Measurements from ENCODE around the gene F10. TPM values are rescaled to one million over a fixed set of nuclear protein-coding genes. Genes with fewer than 3 reads are reported as not detected.

F10 gene
- total and polyA plus RNA-seq, 2 experiments from 2014 or later: 143 to 148 TPM

DNA sequence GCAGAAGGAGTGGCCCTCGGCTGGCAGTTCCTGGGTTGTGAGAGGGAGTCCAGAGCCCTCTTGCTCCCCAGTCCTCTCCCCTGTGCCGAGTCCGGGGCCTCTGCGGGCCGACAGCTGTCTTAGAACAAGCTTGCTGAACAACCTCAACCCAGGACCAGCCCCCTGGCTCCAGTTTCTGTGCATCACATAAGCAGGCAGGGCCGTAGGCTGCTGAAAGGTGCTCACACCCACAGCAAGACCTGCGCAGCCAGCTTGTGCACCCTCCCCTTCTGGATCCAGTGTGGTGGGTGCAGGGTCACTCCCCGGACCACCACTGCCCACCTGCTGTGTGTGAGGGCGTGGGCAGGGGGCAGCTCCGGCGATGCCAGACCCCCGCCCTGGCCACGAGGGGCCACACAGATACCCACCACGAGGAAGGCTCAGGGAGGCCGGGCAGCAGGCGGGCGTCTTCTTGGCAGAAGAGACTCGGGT, 42.2 kb upstream of the F10 start:
- Histone ChIP-seq H3K27me3 (no peaks in the 10 kb centered on the region), H3K79me2 (no peaks in the 10 kb centered on the region), H3K4me2 (no peak overlapping the region), H3K27ac (no peak overlapping the region), H3K4me3 (no peak overlapping the region), H2AFZ (no peak overlapping the region), H3K4me1 (ENCODE audit: insufficient read depth) (no peaks in the 10 kb centered on the region), H3K36me3 (replicated peaks; ENCODE audit: insufficient read depth, low read depth) (no peaks in the 10 kb centered on the region), H4K20me1 (ENCODE audit: insufficient read depth, poor library complexity, severe bottlenecking) (no peaks in the 10 kb centered on the region), H3K9me2 (replicated peaks; ENCODE audit: insufficient read depth) (no peaks in the 10 kb centered on the region), H3K9me3 (ENCODE audit: low read depth) (no peaks in the 10 kb centered on the region)
- no peak for DNase-seq (ENCODE audit: low spot score)
- WGBS (ENCODE audit: low lambda C conversion rate, missing lambda C conversion rate): 88% methylated on average over 18 of the region's 18 CpGs
- no peak for TF ChIP-seq EZH2 (IDR thresholded peaks at IDR 0.05; ENCODE audit: borderline replicate concordance)
- no peak for TF ChIP-seq EZH2phosphoT487 (IDR thresholded peaks at IDR 0.05; ENCODE audit: low read depth, severe bottlenecking, unreplicated experiment)
- TF ChIP-seq, protein P1, sequence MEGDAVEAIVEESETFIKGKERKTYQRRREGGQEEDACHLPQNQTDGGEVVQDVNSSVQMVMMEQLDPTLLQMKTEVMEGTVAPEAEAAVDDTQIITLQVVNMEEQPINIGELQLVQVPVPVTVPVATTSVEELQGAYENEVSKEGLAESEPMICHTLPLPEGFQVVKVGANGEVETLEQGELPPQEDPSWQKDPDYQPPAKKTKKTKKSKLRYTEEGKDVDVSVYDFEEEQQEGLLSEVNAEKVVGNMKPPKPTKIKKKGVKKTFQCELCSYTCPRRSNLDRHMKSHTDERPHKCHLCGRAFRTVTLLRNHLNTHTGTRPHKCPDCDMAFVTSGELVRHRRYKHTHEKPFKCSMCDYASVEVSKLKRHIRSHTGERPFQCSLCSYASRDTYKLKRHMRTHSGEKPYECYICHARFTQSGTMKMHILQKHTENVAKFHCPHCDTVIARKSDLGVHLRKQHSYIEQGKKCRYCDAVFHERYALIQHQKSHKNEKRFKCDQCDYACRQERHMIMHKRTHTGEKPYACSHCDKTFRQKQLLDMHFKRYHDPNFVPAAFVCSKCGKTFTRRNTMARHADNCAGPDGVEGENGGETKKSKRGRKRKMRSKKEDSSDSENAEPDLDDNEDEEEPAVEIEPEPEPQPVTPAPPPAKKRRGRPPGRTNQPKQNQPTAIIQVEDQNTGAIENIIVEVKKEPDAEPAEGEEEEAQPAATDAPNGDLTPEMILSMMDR (IDR thresholded peaks at IDR 0.05; ENCODE audit: poor library complexity): no peak

GRCh38 chr13:113080901-113081521, 41.6 kb upstream of the F10 start:
- no peaks in the 10 kb centered on the region for H3K9me3 ChIP-seq (ENCODE audit: low read depth)
- no peaks in the 10 kb centered on the region for H3K36me3 ChIP-seq (replicated peaks; ENCODE audit: insufficient read depth, low read depth)
- no peak overlapping the region for H2AFZ ChIP-seq
- no peaks in the 10 kb centered on the region for H3K79me2 ChIP-seq
- no peaks in the 10 kb centered on the region for H3K27me3 ChIP-seq
- no peak overlapping the region for H3K27ac ChIP-seq
- H3K4me2 ChIP-seq: no peak overlapping the region
- TF ChIP-seq, protein P1 (IDR thresholded peaks at IDR 0.05; ENCODE audit: poor library complexity): no peak
- TF ChIP-seq EZH2phosphoT487 (IDR thresholded peaks at IDR 0.05; ENCODE audit: low read depth, severe bottlenecking, unreplicated experiment) (no peak), EZH2 (IDR thresholded peaks at IDR 0.05; ENCODE audit: borderline replicate concordance) (no peak)
- no peaks in the 10 kb centered on the region for H3K9me2 ChIP-seq (replicated peaks; ENCODE audit: insufficient read depth)
- H3K4me3 ChIP-seq: no peak overlapping the region
- H4K20me1 ChIP-seq (ENCODE audit: insufficient read depth, poor library complexity, severe bottlenecking): no peaks in the 10 kb centered on the region
- H3K4me1 ChIP-seq (ENCODE audit: insufficient read depth): no peaks in the 10 kb centered on the region
- 76% methylated on average over 25 of the region's 25 CpGs for WGBS (ENCODE audit: low lambda C conversion rate, missing lambda C conversion rate)
- DNase-seq (ENCODE audit: low spot score): no peak

- Histone ChIP-seq H3K4me3 (no peak overlapping the region), H3K9me3 (ENCODE audit: low read depth) (no peaks in the 10 kb centered on the region), H4K20me1 (ENCODE audit: insufficient read depth, poor library complexity, severe bottlenecking) (no peaks in the 10 kb centered on the region), H3K27me3 (no peaks in the 10 kb centered on the region), H3K4me2 (no peak overlapping the region), H3K4me1 (ENCODE audit: insufficient read depth) (no peaks in the 10 kb centered on the region), H3K79me2 (no peaks in the 10 kb centered on the region), H2AFZ (no peak overlapping the region), H3K27ac (no peak overlapping the region), H3K9me2 (replicated peaks; ENCODE audit: insufficient read depth) (no peaks in the 10 kb centered on the region), H3K36me3 (replicated peaks; ENCODE audit: insufficient read depth, low read depth) (no peaks in the 10 kb centered on the region)
- 96% methylated on average over 25 of the region's 26 CpGs for WGBS (ENCODE audit: low lambda C conversion rate, missing lambda C conversion rate)
- no peak for DNase-seq (ENCODE audit: low spot score)
- TF ChIP-seq EZH2phosphoT487 (IDR thresholded peaks at IDR 0.05; ENCODE audit: low read depth, severe bottlenecking, unreplicated experiment): no peak
- TF ChIP-seq, protein P1 (IDR thresholded peaks at IDR 0.05; ENCODE audit: poor library complexity): no peak
- TF ChIP-seq EZH2 (IDR thresholded peaks at IDR 0.05; ENCODE audit: borderline replicate concordance): no peak
These were observed 40.2 kb upstream of the F10 start for GRCh38 chr13:113082198-113083021.
